OCI-LY1 (cell line): Measurements from ENCODE around the gene PNMA6E.

Source experiments
- CTCF ChIP-seq: fragments of 200-600 bp; sonication (generic), shearing (Covaris generic); IDR thresholded peaks from 2 replicates; pipeline ENCODE4 v1.5.1; 2017; ENCODE audit warnings: mild to moderate bottlenecking, antibody characterized with exemption, low read length, moderate library complexity, mixed read lengths
- EZH2 ChIP-seq: fragments of 200-600 bp; sonication (generic), shearing (Covaris generic); IDR thresholded peaks from 2 replicates; pipeline ENCODE4 v1.8.0; 2017; ENCODE audit warnings: borderline replicate concordance, mixed run types, mild to moderate bottlenecking, antibody characterized with exemption, low read length, moderate library complexity, mixed read lengths

- TF ChIP-seq EZH2 (no peak), CTCF (no peak)
These were observed 32.7 kb upstream of the PNMA6E start for GRCh38 chrX:153433781-153434285.
